22Rv1 (cell line): ENCODE measurements around the gene KAT7.
A peak's percentile ranks its signal among the peaks of the same experiment; 100 is the strongest.

Source experiments
- ZFX ChIP-seq: fragments of 450-650 bp; IDR thresholded peaks from 2 replicates; pipeline ENCODE4 v1.6.1; 2017; ENCODE audit warnings: antibody characterized with exemption, borderline replicate concordance
- TF ChIP-seq, protein P1 (sequence below): fragments of 450-650 bp; IDR thresholded peaks from 2 replicates; pipeline ENCODE4 v1.5.1; 2017; ENCODE audit warnings: mild to moderate bottlenecking

DNA sequence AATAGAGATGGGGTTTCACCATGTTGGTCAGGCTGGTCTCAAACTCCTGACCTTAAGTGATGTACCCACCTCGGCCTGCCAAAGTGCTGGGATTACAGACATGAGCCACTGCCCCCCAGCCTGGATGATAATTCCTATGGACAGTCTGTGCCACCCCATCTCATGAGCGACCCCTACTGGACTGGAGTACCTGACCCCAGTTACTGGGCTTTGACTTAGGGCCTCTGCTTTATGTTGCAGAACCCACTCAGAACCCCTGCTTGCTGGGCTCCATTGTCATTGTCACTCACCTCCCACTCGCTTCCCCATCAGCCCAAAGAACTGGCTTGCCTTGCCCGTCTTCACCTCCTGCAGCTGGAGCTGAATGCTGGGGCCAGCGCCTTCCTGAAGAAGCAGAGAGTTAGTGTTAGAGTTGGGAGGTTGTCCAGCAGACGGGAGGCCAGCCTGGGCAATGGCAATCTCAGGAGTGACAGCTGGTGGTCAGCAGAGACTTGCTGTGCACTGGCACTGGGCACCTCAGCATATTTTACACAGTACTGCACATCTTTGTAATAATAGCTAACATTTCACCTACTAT, 55.4 kb downstream of the KAT7 start:
- TF ChIP-seq, protein P1, sequence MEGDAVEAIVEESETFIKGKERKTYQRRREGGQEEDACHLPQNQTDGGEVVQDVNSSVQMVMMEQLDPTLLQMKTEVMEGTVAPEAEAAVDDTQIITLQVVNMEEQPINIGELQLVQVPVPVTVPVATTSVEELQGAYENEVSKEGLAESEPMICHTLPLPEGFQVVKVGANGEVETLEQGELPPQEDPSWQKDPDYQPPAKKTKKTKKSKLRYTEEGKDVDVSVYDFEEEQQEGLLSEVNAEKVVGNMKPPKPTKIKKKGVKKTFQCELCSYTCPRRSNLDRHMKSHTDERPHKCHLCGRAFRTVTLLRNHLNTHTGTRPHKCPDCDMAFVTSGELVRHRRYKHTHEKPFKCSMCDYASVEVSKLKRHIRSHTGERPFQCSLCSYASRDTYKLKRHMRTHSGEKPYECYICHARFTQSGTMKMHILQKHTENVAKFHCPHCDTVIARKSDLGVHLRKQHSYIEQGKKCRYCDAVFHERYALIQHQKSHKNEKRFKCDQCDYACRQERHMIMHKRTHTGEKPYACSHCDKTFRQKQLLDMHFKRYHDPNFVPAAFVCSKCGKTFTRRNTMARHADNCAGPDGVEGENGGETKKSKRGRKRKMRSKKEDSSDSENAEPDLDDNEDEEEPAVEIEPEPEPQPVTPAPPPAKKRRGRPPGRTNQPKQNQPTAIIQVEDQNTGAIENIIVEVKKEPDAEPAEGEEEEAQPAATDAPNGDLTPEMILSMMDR, result peak; percentile 73
- TF ChIP-seq ZFX, result no peak
